HG02623 (cell line): Measurements from ENCODE around the gene HP.
"Not testable (repeated sequence)": the region's sequence is repeated elsewhere in the genome, so short reads cannot be mapped to it uniquely, and the experiment has no call there.

Source experiments
- ATAC-seq: cut with Tn5 transposase; IDR thresholded peaks from one replicate; pipeline ENCODE4 v1.9.1; 2021; ENCODE audit warnings: moderate library complexity; ENCODE audit not compliant: unreplicated experiment

Gene HP

GRCh38 chr16:72054254-72054847, at the start of gene HP:
TSS of gene HP (plus strand) at chr16:72054505. CDS start at chr16:72054653, 148 bp downstream.
- ATAC-seq = not testable (repeated sequence)

GRCh38 chr16:72008065-72008423, 46.3 kb upstream of the HP start:
- ATAC-seq = not testable (repeated sequence)

GRCh38 chr16:72008424-72009216, 45.7 kb upstream of the HP start, which contains the start of gene DHODH:
TSS of gene DHODH (plus strand) at chr16:72008744. CDS start at chr16:72008765, 21 bp downstream.
- ATAC-seq = peak; percentile 99

GRCh38 chr16:72009779-72010178, 44.5 kb upstream of the HP start:
- no peak for ATAC-seq

GRCh38 chr16:72012607-72013006, 41.7 kb upstream of the HP start:
- ATAC-seq = no peak

- ATAC-seq = no peak
Observed at GRCh38 chr16:72013389-72013788, 40.9 kb upstream of the HP start.

- ATAC-seq = no peak
Observed at GRCh38 chr16:72013888-72014581, 40.3 kb upstream of the HP start.

GRCh38 chr16:72014675-72015074, 39.6 kb upstream of the HP start:
- no peak for ATAC-seq

GRCh38 chr16:72015124-72015523, 39.2 kb upstream of the HP start:
- no peak for ATAC-seq

GRCh38 chr16:72018470-72018869, 35.8 kb upstream of the HP start:
- no peak for ATAC-seq

- ATAC-seq = no peak
Observed at GRCh38 chr16:72021043-72021442, 33.3 kb upstream of the HP start.

GRCh38 chr16:72022127-72022526, 32.2 kb upstream of the HP start:
- no peak for ATAC-seq

GRCh38 chr16:72023962-72024361, 30.3 kb upstream of the HP start:
- ATAC-seq = no peak

GRCh38 chr16:72024862-72025382, 29.4 kb upstream of the HP start:
- ATAC-seq = no peak

- ATAC-seq = no peak
Observed at GRCh38 chr16:72025404-72026114, 28.7 kb upstream of the HP start.

GRCh38 chr16:72027669-72028378, 26.5 kb upstream of the HP start:
- ATAC-seq = no peak

GRCh38 chr16:72029567-72030271, 24.6 kb upstream of the HP start:
- no peak for ATAC-seq

- no peak for ATAC-seq
Observed at GRCh38 chr16:72033437-72033836, 20.9 kb upstream of the HP start.

GRCh38 chr16:72036098-72036497, 18.2 kb upstream of the HP start:
- ATAC-seq = no peak

GRCh38 chr16:72042157-72042660, 12.1 kb upstream of the HP start:
- ATAC-seq = no peak
